HepG2 (cell line): ENCODE results near the gene ERCC5. TPM values are rescaled to one million over a fixed set of nuclear protein-coding genes. Genes with fewer than 3 reads are reported as not detected.

Source experiments
- ARNT2 ChIP-seq: sonication (generic); formaldehyde crosslinking; IDR thresholded peaks from 2 replicates; pipeline ENCODE4 v1.8.0; 2022; ENCODE audit warnings: mild to moderate bottlenecking, low read depth, missing genetic modification reagents, moderate library complexity
- ASH2L ChIP-seq: fragments of 300-600, 200-600 bp; sonication (generic); IDR thresholded peaks from 2 replicates; pipeline ENCODE4 v1.7.0; 2017; ENCODE audit warnings: low read depth, mild to moderate bottlenecking, moderate library complexity, mixed read lengths, low read length; ENCODE audit not compliant: insufficient read length
- ATF7 ChIP-seq, 2 experiments: fragments of 450-650 bp in 1 of 2; sonication (generic) in 1 of 2; formaldehyde crosslinking in 1 of 2; IDR thresholded peaks; 2 replicates each; pipeline versions ENCODE4 v1.4.0 to v1.6.1; 2016 to 2020; ENCODE audit warnings: antibody characterized with exemption in 1 of 2, mild to moderate bottlenecking in 1 of 2, missing genetic modification reagents in 1 of 2
- CERS6 ChIP-seq: sonication (generic); formaldehyde crosslinking; IDR thresholded peaks from 2 replicates; pipeline ENCODE4 v1.5.0; 2020; ENCODE audit warnings: missing genetic modification reagents
- ERF ChIP-seq: IDR thresholded peaks from 2 replicates; pipeline ENCODE4 v1.6.1; 2018; ENCODE audit warnings: missing biosample characterization, missing genetic modification reagents
- HDAC6 ChIP-seq: fragments of 200-600 bp; sonication (generic); IDR thresholded peaks from 2 replicates; pipeline ENCODE4 v1.7.0; 2017; ENCODE audit warnings: mild to moderate bottlenecking, antibody characterized with exemption, low read length, low read depth
- KDM1A ChIP-seq: IDR thresholded peaks from 2 replicates; pipeline ENCODE4 v1.6.1; 2016; ENCODE audit warnings: missing compliant biosample characterization
- LBX2 ChIP-seq: sonication (generic); formaldehyde crosslinking; IDR thresholded peaks from 2 replicates; pipeline ENCODE4 v1.5.0; 2020; ENCODE audit warnings: missing genetic modification reagents, mild to moderate bottlenecking, borderline replicate concordance
- MAX ChIP-seq: IDR thresholded peaks from 2 replicates; pipeline ENCODE4 v1.6.1; 2012; ENCODE audit warnings: inconsistent platforms
- NR3C1 ChIP-seq: sonication (generic); formaldehyde crosslinking; IDR thresholded peaks from 2 replicates; pipeline ENCODE4 v1.4.0; 2020; ENCODE audit warnings: missing genetic modification reagents
- PHF20 ChIP-seq: sonication (generic); formaldehyde crosslinking; IDR thresholded peaks from 2 replicates; pipeline ENCODE4 v1.5.0; 2020; ENCODE audit warnings: mild to moderate bottlenecking, missing genetic modification reagents
- RARG ChIP-seq: sonication (generic); formaldehyde crosslinking; IDR thresholded peaks from 2 replicates; pipeline ENCODE4 v1.4.0; 2020; ENCODE audit warnings: low read depth, mild to moderate bottlenecking, missing genetic modification reagents
- RFXAP ChIP-seq: sonication (generic); formaldehyde crosslinking; IDR thresholded peaks from 2 replicates; pipeline ENCODE4 v1.4.0; 2020; ENCODE audit warnings: missing genetic modification reagents, borderline replicate concordance
- SIX4 ChIP-seq: sonication (generic); formaldehyde crosslinking; IDR thresholded peaks from 2 replicates; pipeline ENCODE4 v1.4.0; 2020; ENCODE audit warnings: missing genetic modification reagents
- SMC3 ChIP-seq: IDR thresholded peaks from 2 replicates; pipeline ENCODE4 v1.6.1; 2011; ENCODE audit warnings: low read length, improper control_type of control experiment
- SP1 ChIP-seq, 2 experiments: fragments of 450-650 bp in 1 of 2; sonication (generic) in 1 of 2; formaldehyde crosslinking in 1 of 2; IDR thresholded peaks; 2 replicates each; pipeline versions ENCODE4 v1.4.0 to v1.6.1; 2016 to 2020; ENCODE audit warnings: missing genetic modification reagents in 1 of 2
- THRA ChIP-seq: sonication (generic); formaldehyde crosslinking; IDR thresholded peaks from 2 replicates; pipeline ENCODE4 v1.4.0; 2020; ENCODE audit warnings: missing genetic modification reagents, borderline replicate concordance
- ZNF24 ChIP-seq: fragments of 450-650 bp; IDR thresholded peaks from 2 replicates; pipeline ENCODE4 v1.6.1; 2017; ENCODE audit warnings: antibody characterized with exemption, mild to moderate bottlenecking
- ZNF251 ChIP-seq: sonication (generic); formaldehyde crosslinking; IDR thresholded peaks from 2 replicates; pipeline ENCODE4 v1.9.0; 2021; ENCODE audit warnings: mild to moderate bottlenecking, missing genetic modification reagents
- ZNF33A ChIP-seq: sonication (generic); formaldehyde crosslinking; IDR thresholded peaks from 2 replicates; pipeline ENCODE4 v1.5.1; 2020; ENCODE audit warnings: missing genetic modification reagents, mild to moderate bottlenecking, moderate library complexity, borderline replicate concordance
- ZNF574 ChIP-seq: sonication (generic); formaldehyde crosslinking; IDR thresholded peaks from 2 replicates; pipeline ENCODE4 v1.4.0; 2020; ENCODE audit warnings: missing genetic modification reagents
- ZNF878 ChIP-seq: sonication (generic); formaldehyde crosslinking; IDR thresholded peaks from 2 replicates; pipeline ENCODE4 v1.8.1; 2023; ENCODE audit warnings: mild to moderate bottlenecking, missing genetic modification reagents, moderate library complexity
- polyA plus RNA-seq, 8 experiments: library from polyadenylated mRNA; depleted of rRNA in 3 of 8; stranded (reverse) in 7 of 8; unstranded in 1 of 8; fragments of >200 nt; fragmentation: Illumina TruSeq in 4 of 8; extraction: Trizol in 4 of 8; gene quantifications; 2 replicates each; pipeline versions ENCODE4 v1.2.1 to v1.2.3, GENCODE V29; 2011 to 2016; ENCODE audit warnings: low read depth in 4 of 8, missing spikeins in 1 of 8, mixed read lengths in 1 of 8; ENCODE audit not compliant: insufficient read depth in 1 of 8
- total RNA-seq, 5 experiments: library from RNA; depleted of rRNA; stranded (reverse); fragments of >200 nt; fragmentation: Illumina TruSeq; extraction: Trizol; gene quantifications; 2 replicates each; pipeline ENCODE4 v1.2.3, GENCODE V29; 2016; ENCODE audit warnings: low read depth in 1 of 5
- TF ChIP-seq, protein P1 (sequence below), 2 experiments: fragments of 450-650 bp in 1 of 2; sonication (generic) in 1 of 2; formaldehyde crosslinking; IDR thresholded peaks; 2 replicates each; pipeline versions ENCODE4 v1.5.0 to v1.8.0; 2020 to 2022; ENCODE audit warnings: mild to moderate bottlenecking in 1 of 2, missing genetic modification reagents in 1 of 2

Gene ERCC5
- total and polyA plus RNA-seq, 2 of the 13 experiments (the other 11 are each of a cell fraction or from before 2014, with no cell fraction given): 12.9 to 35.5 TPM

DNA sequence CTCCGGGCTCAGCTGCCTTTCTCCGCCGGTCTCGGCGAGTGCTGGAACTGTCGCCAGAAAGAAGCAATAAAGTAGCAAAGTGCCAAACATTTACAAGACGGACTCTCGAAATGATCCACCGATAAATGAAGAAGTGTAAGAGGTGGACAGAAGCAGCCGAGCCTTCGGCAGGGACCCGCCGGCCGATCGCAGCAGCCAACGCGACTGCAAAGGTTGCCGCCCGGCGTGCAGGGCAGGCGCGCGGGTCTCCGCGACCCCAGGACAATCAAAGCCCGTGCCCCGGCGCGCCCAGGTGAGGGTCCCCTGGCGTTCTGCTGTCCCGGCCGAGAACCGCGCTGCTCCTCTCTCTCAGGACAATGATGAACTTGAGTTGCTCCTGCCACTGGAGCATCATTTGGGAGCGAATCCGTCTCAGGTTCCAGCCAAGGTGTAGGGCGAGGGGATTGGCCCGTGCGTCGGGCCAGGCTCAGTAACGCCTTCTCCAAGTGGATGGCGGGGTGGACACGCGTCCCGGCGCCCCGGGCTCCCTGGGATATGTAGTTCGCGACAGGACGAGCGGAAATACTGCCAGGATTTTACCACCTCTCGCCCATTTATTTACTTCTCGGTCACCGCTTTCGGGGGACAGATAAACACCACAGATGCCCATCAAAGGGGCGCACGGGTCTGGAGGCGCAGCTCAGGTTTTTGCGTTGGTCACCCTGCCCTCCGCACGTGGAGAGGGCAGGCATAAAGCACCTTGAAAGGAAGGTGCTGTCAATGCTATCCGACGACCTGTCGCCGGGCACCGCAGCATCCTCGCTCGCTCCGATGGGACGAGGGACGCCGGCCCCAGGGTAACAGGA lies 47.0 kb upstream of the ERCC5 start, which contains the start of the genes BIVM and POGLUT2 (continued):
- TF ChIP-seq NR3C1: no peak
- TF ChIP-seq SP1 (IDR thresholded peaks at IDR 0.05): no peak
- peak; percentile 33; the same call in 1 of the 2 replicates for TF ChIP-seq SP1 (CRISPR knock-in tag; IDR thresholded peaks at IDR 0.05)
- TF ChIP-seq, protein P1, sequence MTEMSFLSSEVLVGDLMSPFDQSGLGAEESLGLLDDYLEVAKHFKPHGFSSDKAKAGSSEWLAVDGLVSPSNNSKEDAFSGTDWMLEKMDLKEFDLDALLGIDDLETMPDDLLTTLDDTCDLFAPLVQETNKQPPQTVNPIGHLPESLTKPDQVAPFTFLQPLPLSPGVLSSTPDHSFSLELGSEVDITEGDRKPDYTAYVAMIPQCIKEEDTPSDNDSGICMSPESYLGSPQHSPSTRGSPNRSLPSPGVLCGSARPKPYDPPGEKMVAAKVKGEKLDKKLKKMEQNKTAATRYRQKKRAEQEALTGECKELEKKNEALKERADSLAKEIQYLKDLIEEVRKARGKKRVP (CRISPR knock-in tag; IDR thresholded peaks at IDR 0.05): no peak
- TF ChIP-seq SIX4: peak; percentile 98
- TF ChIP-seq ZNF251 (CRISPR knock-in tag): no peak
- no peak for TF ChIP-seq RFXAP (CRISPR knock-in tag)
- peak; percentile 44; the same call in 1 of the 2 replicates for TF ChIP-seq ERF (CRISPR knock-in tag)
- TF ChIP-seq RARG: no peak
- no peak for TF ChIP-seq ARNT2 (CRISPR knock-in tag)
- no peak for TF ChIP-seq ZNF878 (CRISPR knock-in tag)
- TF ChIP-seq THRA (CRISPR knock-in tag): no peak
- TF ChIP-seq MAX: no peak; the same call in 1 of the 2 replicates
- no peak for TF ChIP-seq ZNF33A (CRISPR knock-in tag)
- no peak for TF ChIP-seq HDAC6
- peak; percentile 81 for TF ChIP-seq ZNF574
- TF ChIP-seq PHF20 (CRISPR knock-in tag): peak; percentile 60; the same call in 1 of the 2 replicates
- TF ChIP-seq KDM1A (CRISPR knock-in tag): no peak
- no peak for TF ChIP-seq ATF7 (IDR thresholded peaks at IDR 0.05)
- peak; percentile 52; the same call in 1 of the 2 replicates for TF ChIP-seq ATF7 (CRISPR knock-in tag; IDR thresholded peaks at IDR 0.05)
- TF ChIP-seq LBX2: no peak
- TF ChIP-seq SMC3: no peak
- no peak for TF ChIP-seq ZNF24
- no peak for TF ChIP-seq CERS6 (CRISPR knock-in tag)
- peak; percentile 70 for TF ChIP-seq ASH2L
